Embryonic facial prominence (tissue), 1 donor: ENCODE results near the gene ROBO2.

Experiments
- DNase-seq: peaks from one replicate; pipeline ENCODE4 v3.0.0-alpha.2; 2016; ENCODE audit errors: extremely low spot score

ROBO2 gene

GRCh38 chr3:77122652-77123051, 82.8 kb downstream of the ROBO2 start:
- no peak for DNase-seq

DNA sequence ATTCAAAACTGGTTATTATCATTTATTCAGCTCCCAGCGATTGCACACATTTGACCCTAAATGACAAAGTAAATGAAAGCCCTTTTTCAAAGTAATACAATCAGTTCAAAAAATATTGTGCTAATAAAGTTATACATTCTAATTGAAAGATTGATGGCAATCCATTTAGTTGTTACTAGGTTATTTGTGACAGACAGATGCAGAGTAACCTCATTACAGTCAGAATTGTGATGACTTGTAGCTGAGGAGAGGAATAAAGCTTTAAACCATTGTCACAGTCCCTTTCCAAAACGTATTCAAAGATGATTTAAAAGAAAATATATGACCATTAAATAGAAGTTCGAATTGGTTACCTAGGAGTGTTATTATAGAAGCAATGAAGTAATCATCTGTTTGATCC, 86.1 kb downstream of the ROBO2 start:
- no peak for DNase-seq

GRCh38 chr3:77134769-77135168, 94.9 kb downstream of the ROBO2 start:
- no peak for DNase-seq

DNA sequence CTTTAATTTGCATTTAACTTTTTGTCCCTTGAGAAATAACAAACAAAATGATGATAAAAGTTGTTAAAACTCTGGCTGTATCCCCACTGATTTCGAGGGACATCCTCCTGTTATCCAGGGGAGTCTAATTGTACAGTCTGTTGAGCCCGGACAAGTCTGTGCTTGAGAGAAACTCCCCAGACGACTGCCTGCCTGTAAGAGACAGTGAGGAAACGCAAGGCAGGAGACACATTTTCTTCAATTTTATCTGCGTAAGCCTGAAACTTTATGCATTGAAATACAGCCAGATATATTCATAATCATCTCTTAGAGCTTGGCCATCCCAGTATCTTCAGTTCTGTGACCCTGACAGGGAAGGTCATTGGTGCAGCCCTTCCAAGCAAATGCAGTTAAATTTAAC, 97.7 kb downstream of the ROBO2 start:
- DNase-seq = no peak

DNA sequence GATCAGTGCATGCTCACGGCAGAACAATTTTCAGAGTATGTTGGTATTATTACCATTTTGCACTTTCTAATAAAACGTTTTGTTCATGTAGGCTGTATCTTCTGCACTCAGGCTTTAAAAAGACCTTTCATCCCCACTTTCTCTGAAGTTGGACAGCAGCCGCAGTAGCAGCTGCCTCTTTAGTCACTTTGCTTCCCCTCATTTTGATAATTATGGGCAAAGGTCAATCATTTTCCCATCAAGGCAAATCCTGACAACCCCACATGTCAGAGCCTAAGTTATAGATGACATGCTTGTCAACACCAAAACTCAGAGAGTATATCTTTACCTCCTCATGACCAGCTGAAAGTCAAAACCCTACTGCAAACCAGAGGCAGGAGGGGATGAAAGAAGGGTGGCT, 99.7 kb downstream of the ROBO2 start:
- DNase-seq = no peak

GRCh38 chr3:77141423-77141822, 101.5 kb downstream of the ROBO2 start:
- no peak for DNase-seq

DNA sequence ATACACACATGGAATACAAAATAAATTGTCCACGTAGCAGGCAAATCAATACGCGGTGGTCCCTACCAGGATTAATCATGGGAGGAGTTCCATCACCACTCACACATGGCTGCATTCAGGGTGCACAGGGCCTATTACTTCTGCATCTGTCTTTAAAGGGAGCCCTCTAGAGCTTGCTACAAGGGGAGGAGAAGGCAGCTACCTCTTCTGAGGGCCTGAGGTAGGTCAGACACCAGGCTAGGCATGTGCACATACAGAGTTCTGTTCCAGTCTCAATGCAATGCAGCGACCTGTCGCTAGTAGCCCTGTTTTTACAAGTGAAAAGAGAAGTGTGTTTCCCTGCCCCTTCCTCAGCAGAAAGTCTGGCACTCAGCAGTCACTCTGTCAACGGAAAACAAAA, 102.7 kb downstream of the ROBO2 start:
- DNase-seq = no peak

- no peak for DNase-seq
Measured at GRCh38 chr3:77146004-77146403, 106.1 kb downstream of the ROBO2 start.

GRCh38 chr3:77147836-77148578, 108.1 kb downstream of the ROBO2 start:
- DNase-seq = no peak

GRCh38 chr3:77149382-77149781, 109.5 kb downstream of the ROBO2 start:
- no peak for DNase-seq

DNA sequence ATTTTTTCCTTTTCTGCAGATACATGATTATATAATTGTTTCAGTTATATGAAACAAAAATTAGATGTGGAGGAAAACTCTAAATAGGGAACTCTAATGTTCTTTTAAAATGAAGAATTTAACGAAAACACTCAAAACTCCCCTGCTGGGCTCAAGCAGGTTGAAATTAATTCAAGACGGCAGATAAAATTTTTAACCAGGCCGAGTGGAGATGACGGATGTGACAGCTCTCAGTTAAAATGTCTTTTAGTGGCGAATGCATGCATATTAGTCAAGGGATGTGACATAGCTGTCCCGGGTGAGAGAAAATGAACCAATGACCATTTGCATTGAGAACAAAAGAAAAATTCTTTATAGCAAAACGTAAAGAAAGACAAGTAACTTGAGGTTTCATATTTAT, 110.1 kb downstream of the ROBO2 start:
- DNase-seq = no peak

DNA sequence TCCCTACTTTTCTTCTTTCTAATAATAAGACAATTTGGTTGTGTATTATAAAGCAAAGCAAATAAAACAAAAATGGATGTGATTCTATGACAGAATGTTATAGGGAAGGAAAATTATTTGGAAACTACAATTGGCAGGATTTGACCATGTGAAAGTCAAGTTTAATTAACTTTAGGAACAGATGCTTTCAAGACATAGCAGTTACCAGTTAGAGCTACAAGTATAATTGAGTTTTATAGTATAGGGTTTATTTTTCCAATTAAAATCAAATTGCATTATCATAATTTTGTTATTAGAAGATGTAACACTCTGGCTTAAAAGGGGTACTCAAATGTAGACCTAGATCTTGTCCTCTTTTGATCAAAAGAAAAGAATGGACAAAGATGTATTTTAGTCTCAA, 110.9 kb downstream of the ROBO2 start:
- no peak for DNase-seq

- DNase-seq = no peak
Measured at GRCh38 chr3:77158730-77159581, 119.1 kb downstream of the ROBO2 start.

DNA sequence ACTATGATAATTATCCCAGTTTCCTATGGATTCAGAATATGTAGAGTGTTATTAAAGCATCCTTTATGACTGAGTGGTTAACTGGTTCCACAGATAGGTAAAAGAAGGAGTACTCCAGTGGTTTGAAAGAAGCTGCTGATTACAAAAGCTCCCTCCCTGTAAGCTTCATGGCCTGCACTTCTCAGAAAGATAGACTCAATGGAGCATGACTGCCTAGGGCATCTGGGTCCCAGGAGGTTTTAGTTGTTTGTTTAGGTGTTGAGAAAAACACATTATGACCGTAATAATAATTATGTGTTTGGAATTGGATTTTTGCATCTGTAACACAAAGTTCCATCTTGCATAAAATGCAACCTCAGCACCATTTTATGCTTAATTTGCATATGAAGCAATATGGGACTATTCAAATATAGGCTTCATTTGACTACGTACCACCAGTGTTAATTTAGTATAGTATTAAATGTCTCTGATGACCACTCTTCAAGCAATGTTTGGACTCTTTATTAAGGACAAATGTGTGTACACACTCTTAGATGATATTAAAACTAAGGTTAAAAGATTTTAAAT, 121.1 kb downstream of the ROBO2 start:
- DNase-seq = no peak

DNA sequence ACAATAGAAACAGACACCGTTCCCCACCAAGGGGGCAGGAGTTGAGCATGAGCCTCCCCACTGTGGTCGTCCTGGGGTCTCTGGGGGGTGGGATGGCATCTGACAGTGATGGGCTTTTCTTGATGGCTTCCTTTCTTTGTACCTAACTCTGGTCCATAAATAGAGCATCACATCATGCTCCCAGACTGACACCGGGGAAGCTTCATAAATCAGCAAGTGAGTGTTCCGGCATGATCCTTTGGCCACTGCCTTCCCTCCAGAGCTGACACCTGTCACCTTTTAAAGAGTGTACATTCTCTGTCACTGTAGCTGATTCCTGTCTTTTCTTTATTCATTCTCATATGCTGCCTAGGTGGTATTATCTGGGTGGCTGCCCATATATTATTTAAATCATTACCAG, 129.9 kb downstream of the ROBO2 start:
- no peak for DNase-seq

DNA sequence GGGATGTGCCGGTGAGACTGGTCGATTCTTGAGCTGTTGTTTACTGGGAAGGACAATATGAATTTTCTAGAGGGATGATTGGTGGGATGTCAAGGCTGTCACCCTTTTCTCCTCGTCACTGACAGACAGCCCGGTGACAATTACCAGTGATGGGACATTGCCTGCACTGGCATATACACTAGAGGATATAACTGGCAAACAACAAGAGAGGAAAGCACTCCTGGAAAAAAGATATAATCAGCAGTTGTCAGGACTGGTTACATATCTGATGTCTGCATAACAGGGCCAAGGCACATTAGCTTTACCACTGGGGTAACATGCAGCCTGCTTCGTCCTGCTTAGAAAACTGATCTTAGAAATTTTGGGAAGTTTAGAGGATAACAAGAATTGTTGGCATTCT, 131.1 kb downstream of the ROBO2 start:
- DNase-seq = no peak

GRCh38 chr3:77179762-77180161, 139.9 kb downstream of the ROBO2 start:
- no peak for DNase-seq

- no peak for DNase-seq
Measured at GRCh38 chr3:77182341-77182740, 142.4 kb downstream of the ROBO2 start.

DNA sequence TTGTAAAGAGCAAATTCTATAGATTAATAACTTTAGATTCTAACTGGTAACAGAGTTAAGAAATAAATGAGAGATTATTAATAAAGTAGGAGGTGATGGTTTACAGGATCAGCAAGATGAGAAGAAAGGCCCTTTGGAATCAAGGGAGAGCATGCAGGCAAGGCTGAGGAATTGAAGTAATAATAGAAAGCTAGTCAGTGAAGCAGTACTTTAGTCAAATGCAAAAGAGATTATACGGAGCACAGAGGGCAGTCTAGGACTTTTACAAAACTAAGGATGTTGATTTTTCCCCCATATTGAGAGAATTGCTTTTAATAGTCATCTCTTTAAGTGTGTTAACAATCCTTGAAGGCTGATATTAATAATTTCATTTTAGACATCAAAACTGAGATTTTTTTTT, 146.4 kb downstream of the ROBO2 start:
- DNase-seq = no peak

GRCh38 chr3:77186728-77187127, 146.8 kb downstream of the ROBO2 start:
- no peak for DNase-seq

- no peak for DNase-seq
Measured at GRCh38 chr3:77188210-77188609, 148.3 kb downstream of the ROBO2 start.

- DNase-seq = no peak
Measured at GRCh38 chr3:77189258-77189657, 149.4 kb downstream of the ROBO2 start.

DNA sequence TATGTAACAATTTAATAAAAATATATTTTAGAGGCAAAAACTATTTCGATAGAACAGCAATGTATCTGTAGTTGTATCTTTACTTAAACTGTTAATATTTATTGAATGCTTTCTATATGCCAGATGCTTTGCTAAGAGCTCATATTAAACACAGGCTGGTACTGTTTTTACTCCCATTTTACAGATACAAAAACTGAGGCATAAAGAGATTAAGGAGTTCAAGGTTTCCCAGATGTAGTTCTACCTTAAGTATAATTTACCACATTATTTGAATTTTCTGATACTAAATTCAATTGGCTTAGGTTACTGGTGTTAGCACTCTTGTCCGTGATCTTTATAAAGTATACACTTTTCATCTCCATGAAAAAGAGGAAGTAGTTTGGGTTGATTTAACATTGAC, 149.8 kb downstream of the ROBO2 start:
- DNase-seq = no peak
